PC-9 (cell line): ENCODE measurements around the gene TAGLN2. TPM values are rescaled to one million over a fixed set of nuclear protein-coding genes. Genes with fewer than 3 reads are reported as not detected.
A peak's percentile ranks its signal among the peaks of the same experiment; 100 is the strongest.

Experiments used
- BruUV-seq: library from RNA; stranded (reverse); fragments of 400-500 nt; replicated peaks from 2 replicates; lab custom pipeline; 2021; lab: Mats Ljungman, UMichigan
- CTCF ChIA-PET: fragments of 300-600 bp; sonication (Branson Sonifier 250); formaldehyde crosslinking; loops from one replicate; lab custom pipeline; 2022; ENCODE audit warnings: antibody characterized with exemption; lab: Charles Lee
- POLR2A ChIA-PET: fragments of 300-600 bp; sonication (Branson Sonifier 250); formaldehyde crosslinking; loops from one replicate; lab custom pipeline; 2022; ENCODE audit warnings: antibody characterized with exemption; ENCODE audit not compliant: unreplicated experiment; lab: Charles Lee
- DNase-seq, 2 experiments: peaks; one replicate each; pipeline versions ENCODE4 v3.0.0 to v3.0.0-alpha.2; 2015 to 2022; ENCODE audit warnings: mixed read lengths in 1 of 2
- H2AFZ ChIP-seq: fragments of 200-600 bp; sonication (generic); 2 replicates; pipeline ENCODE4 v1.8.1; 2017; ENCODE audit warnings: antibody characterized with exemption
- H3F3A ChIP-seq: fragments of 200-600 bp; sonication (generic); 2 replicates; pipeline ENCODE4 v1.8.1; 2017; ENCODE audit warnings: antibody characterized with exemption, mild to moderate bottlenecking, low read depth; ENCODE audit not compliant: insufficient read depth
- H3K27ac ChIP-seq: fragments of 200-600 bp; sonication (generic); 2 replicates; pipeline ENCODE4 v1.6.1; 2016; ENCODE audit warnings: mixed run types
- H3K27me3 ChIP-seq: fragments of 200-600 bp; sonication (generic); 2 replicates; pipeline ENCODE4 v1.6.1; 2016; ENCODE audit warnings: low read depth, mixed run types; ENCODE audit not compliant: insufficient read depth
- H3K36me3 ChIP-seq: fragments of 200-600 bp; sonication (generic); 2 replicates; pipeline ENCODE4 v1.6.1; 2016; ENCODE audit warnings: low read depth, mixed run types
- H3K4me1 ChIP-seq: fragments of 200-600 bp; sonication (generic); replicated peaks from 2 replicates; pipeline ENCODE4 v1.6.1; 2016; ENCODE audit warnings: mixed run types; ENCODE audit not compliant: insufficient read depth
- H3K4me2 ChIP-seq: fragments of 200-600 bp; sonication (generic); 2 replicates; pipeline ENCODE4 v1.6.1; 2017; ENCODE audit warnings: mixed run types
- H3K4me3 ChIP-seq: fragments of 200-600 bp; sonication (generic); 2 replicates; pipeline ENCODE4 v1.6.1; 2016; ENCODE audit warnings: mixed run types
- H3K79me2 ChIP-seq: fragments of 200-600 bp; sonication (generic); 2 replicates; pipeline ENCODE4 v1.6.1; 2017; ENCODE audit warnings: low read depth, mixed run types
- H3K9me2 ChIP-seq: fragments of 200-600 bp; sonication (generic); 2 replicates; pipeline ENCODE4 v1.8.1; 2017; ENCODE audit warnings: mild to moderate bottlenecking; ENCODE audit not compliant: insufficient read depth
- H3K9me3 ChIP-seq: fragments of 200-600 bp; sonication (generic); 2 replicates; pipeline ENCODE4 v1.8.1; 2016; ENCODE audit warnings: low read depth; ENCODE audit not compliant: insufficient read depth
- H4K20me1 ChIP-seq: fragments of 200-600 bp; sonication (generic); 2 replicates; pipeline ENCODE4 v1.8.1; 2017; ENCODE audit not compliant: insufficient read depth
- CTCF ChIP-seq: fragments of 200-600 bp; sonication (generic); conservative IDR thresholded peaks from 2 replicates; pipeline ENCODE4 v1.6.1; 2017; ENCODE audit warnings: mixed run types, antibody characterized with exemption, mild to moderate bottlenecking, moderate library complexity
- EZH2 ChIP-seq: fragments of 200-600 bp; sonication (generic); IDR thresholded peaks from 2 replicates; pipeline ENCODE4 v1.8.0; 2017; ENCODE audit warnings: antibody characterized with exemption, low read depth
- intact Hi-C: fragments of 100-400 bp; cut with micrococcal nuclease; formaldehyde crosslinking; loops from one replicate; pipeline ENCODE4 v1.10.0; 2022; ENCODE audit not compliant: unreplicated experiment
- total RNA-seq: library from RNA; stranded (reverse); gene quantifications from 2 replicates; pipeline ENCODE4 v1.2.3, GENCODE V29; 2021

TAGLN2 gene
- total RNA-seq, 1 experiment from 2014 or later, result 473 TPM

- peaks cover 43% of the 10 kb centered on the region for H3F3A ChIP-seq
- ChIA-PET POLR2A (interaction anchor here (0.6 to 2.5 kb wide), 7 partner anchors 9 to 305 kb away, joined by 3 to 7 read pairs (median 5); partner anchors contain the start of gene CFAP45), CTCF (interaction anchor here (0.6 to 0.9 kb wide), 2 partner anchors 30 to 124 kb away, joined by 4 read pairs; no protein-coding TSS in a partner anchor)
- TF ChIP-seq EZH2 (no peak), CTCF (no peak)
- H3K27me3 ChIP-seq, result no peaks in the 10 kb centered on the region
- H3K79me2 ChIP-seq, result peaks cover 66% of the 10 kb centered on the region
- no peak overlapping the region for H2AFZ ChIP-seq
- H3K4me3 ChIP-seq, result peak overlapping the region; percentile 93; the same call in 1 of the 2 replicates
- peaks cover 28% of the 10 kb centered on the region for H3K36me3 ChIP-seq
- peak overlapping the region; percentile 88 for H3K4me2 ChIP-seq
- no peaks in the 10 kb centered on the region for H3K9me3 ChIP-seq
- H3K9me2 ChIP-seq, result no peaks in the 10 kb centered on the region
- H4K20me1 ChIP-seq, result peaks cover 25% of the 10 kb centered on the region
- no peak for DNase-seq
- intact Hi-C loops, result no loop called here
- BruUV-seq, result no TSS peak
- H3K27ac ChIP-seq, result peak overlapping the region; percentile 93; the same call in 1 of the 2 replicates
- peaks cover 73% of the 10 kb centered on the region for H3K4me1 ChIP-seq
Measured at GRCh38 chr1:159922511-159923202, 2.6 kb downstream of the TAGLN2 start.

- intact Hi-C loops, result no loop called here
- TSS peak; percentile 1 for BruUV-seq
- peak overlapping the region; percentile 88 for H3K4me2 ChIP-seq
- H3K4me1 ChIP-seq, result peaks cover 80% of the 10 kb centered on the region
- H3K9me3 ChIP-seq, result no peaks in the 10 kb centered on the region
- peak overlapping the region; percentile 93; the same call in 1 of the 2 replicates for H3K4me3 ChIP-seq
- H3F3A ChIP-seq, result peaks cover 51% of the 10 kb centered on the region
- H3K79me2 ChIP-seq, result peaks cover 66% of the 10 kb centered on the region
- H4K20me1 ChIP-seq, result peaks cover 25% of the 10 kb centered on the region
- H3K27ac ChIP-seq, result no peak overlapping the region
- peaks cover 28% of the 10 kb centered on the region for H3K36me3 ChIP-seq
- CTCF ChIA-PET, result no interaction called here
- H3K27me3 ChIP-seq, result no peaks in the 10 kb centered on the region
- no peak overlapping the region for H2AFZ ChIP-seq
- no peak for TF ChIP-seq EZH2
- TF ChIP-seq CTCF, result no peak
- no peaks in the 10 kb centered on the region for H3K9me2 ChIP-seq
- no peak for DNase-seq
- POLR2A ChIA-PET, result interaction anchor here (0.6 to 0.7 kb wide), 2 partner anchors 29 to 44 kb away, joined by 3 to 10 read pairs; no protein-coding TSS in a partner anchor
Measured at GRCh38 chr1:159921700-159922504, 3.4 kb downstream of the TAGLN2 start.

- H3K4me2 ChIP-seq, result peak overlapping the region; percentile 88
- no TSS peak for BruUV-seq
- peaks cover 66% of the 10 kb centered on the region for H3K79me2 ChIP-seq
- H3K27ac ChIP-seq, result no peak overlapping the region
- TF ChIP-seq CTCF (no peak), EZH2 (no peak)
- ChIA-PET CTCF (no interaction called here), POLR2A (interaction anchor here (0.7 kb wide), 1 partner anchor 29 kb away, joined by 10 read pairs; no protein-coding TSS in a partner anchor)
- no peak overlapping the region for H2AFZ ChIP-seq
- no peak for DNase-seq
- H3K9me3 ChIP-seq, result no peaks in the 10 kb centered on the region
- H3F3A ChIP-seq, result peaks cover 57% of the 10 kb centered on the region
- H4K20me1 ChIP-seq, result peaks cover 25% of the 10 kb centered on the region
- H3K4me3 ChIP-seq, result no peak overlapping the region
- intact Hi-C loops, result no loop called here
- no peaks in the 10 kb centered on the region for H3K9me2 ChIP-seq
- peaks cover 81% of the 10 kb centered on the region for H3K4me1 ChIP-seq
- H3K36me3 ChIP-seq, result peaks cover 28% of the 10 kb centered on the region
- no peaks in the 10 kb centered on the region for H3K27me3 ChIP-seq
Measured at GRCh38 chr1:159921251-159921650, 4.1 kb downstream of the TAGLN2 start.
